ENCODE data around the gene CYB561D1. TPM values are rescaled to one million over a fixed set of nuclear protein-coding genes. Genes with fewer than 3 reads are reported as not detected.

Gene CYB561D1, protein sequence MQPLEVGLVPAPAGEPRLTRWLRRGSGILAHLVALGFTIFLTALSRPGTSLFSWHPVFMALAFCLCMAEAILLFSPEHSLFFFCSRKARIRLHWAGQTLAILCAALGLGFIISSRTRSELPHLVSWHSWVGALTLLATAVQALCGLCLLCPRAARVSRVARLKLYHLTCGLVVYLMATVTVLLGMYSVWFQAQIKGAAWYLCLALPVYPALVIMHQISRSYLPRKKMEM
- 6.5 and 7.8 TPM in 2 replicates for total RNA-seq

DNA sequence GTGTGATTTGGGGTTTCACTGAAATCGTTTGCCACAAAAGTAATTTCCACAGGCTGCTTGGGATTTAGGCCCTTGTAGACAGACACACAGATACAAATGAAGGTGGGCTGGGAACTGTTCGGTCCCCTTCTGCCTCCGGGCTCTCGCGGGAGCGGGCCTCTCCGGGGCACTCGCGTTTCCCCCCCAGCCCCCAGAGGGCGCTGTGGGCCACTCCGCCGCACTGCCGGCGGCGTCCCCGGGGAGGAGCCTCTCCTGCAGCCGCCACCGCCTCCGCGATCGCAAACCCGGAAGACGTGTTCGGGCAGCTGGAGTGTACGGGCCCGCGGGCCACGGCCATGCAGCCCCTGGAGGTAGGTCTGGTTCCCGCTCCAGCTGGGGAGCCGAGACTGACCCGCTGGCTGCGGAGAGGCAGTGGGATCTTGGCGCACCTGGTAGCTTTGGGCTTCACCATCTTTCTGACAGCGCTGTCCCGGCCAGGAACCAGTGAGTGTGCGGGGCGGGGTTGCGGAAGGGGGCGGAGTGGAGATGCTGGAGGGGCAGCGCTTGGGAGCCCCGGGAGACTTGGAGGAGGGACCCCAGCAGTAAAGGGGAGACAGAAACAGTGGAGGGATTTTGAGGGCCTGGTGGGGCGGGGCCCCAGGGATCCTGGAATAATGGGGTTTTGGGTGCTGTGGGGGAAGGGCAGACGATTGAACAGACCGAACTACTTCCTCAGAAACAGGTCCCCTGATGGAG lies at the start of gene CYB561D1:
TSS of gene CYB561D1 (plus strand) at position 290 of the 735 bp plus-strand sequence. CDS start at position 336, 46 bp downstream.

DNA sequence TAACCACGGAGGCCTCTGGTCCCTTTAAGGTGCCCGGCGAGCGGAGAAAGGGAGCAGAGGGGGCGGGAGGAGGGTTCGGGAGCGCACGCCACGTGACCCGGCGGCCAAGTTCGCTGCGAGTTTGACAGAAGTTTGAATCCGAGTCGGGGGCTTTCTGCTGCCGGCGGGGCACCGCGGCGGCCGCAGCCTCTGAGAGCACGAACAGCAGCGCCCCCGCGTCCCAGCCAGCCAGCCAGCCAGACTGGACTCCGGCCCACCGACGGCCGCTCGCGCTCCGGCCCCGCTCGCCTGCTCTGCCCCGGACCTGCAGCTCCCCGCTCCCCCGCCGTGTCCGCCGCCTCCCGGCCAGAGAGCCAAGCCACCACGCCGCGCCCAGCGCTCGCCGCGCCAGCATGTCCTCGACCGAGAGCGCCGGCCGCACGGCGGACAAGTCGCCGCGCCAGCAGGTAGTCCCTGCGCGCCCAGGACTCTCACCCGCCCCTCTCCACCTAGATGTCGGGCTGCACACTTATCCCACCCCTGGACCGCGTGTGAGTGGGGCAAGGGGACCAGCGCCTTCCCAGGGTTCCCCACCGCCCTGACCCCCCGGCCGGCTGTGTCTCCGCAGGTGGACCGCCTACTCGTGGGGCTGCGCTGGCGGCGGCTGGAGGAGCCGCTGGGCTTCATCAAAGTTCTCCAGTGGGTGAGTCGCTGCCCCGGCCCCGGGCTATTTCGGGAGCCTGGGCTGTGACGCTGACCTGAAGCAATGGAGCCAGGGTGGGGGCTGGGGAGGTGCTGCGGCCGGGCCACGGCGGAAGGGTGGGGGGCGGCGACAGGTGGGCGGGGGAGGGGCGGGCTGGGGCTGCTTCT lies 27.2 kb upstream of the CYB561D1 start, which contains the start of gene SYPL2:
TSS of gene SYPL2 (plus strand) at position 95 of the 849 bp plus-strand sequence. CDS start at position 393, 298 bp downstream.

DNA sequence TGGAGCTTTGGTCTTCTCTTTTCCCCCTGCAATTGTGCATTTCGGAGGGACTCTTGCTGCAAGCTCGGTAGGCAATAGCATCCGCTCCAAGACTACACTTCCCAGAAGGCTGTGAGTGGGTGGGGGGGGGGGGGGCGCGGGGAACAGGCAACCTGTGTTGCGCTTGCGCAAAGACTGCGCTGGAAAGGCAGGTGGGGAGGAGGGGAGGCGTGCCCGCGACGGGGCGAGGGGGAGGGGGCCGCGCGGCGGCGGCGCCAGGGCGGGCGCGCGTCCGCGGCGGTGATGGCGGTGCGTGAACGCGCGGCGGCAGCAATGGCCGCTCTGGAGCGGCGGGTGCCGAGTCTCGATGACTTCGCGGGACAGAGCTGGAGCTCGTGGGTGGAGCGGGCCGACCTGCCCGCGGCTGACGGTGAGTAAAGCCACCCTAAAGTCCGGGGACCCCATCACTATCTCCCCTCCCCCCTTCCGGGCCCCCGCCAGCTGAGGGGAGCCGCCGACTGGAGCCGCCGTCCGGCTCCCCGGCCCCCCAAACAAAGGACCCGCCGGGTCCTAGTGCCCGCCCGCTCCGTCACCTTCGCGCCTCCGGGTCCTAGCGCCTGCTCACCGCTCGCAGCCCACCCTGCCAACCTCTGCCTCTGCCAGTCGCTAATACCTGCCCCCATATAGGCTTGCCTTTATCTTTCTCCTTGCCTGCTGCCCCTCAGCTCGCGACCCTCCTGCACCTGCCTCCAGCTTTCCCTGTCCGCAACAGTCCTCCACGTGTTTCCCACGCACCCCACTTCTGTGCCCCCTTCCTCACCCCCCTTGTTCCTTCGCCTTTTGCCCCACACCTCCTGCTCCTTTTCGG lies 10.0 kb upstream of the CYB561D1 start, which contains the start of gene ATXN7L2:
TSS of gene ATXN7L2 (plus strand) at position 234 of the 847 bp plus-strand sequence. CDS start at position 283, 49 bp downstream.

GRCh38 chr1:109509176-109510134 lies 15.6 kb downstream of the CYB561D1 start, which contains the start of gene AMIGO1:
Gene AMIGO1 (minus strand): TSS chr1:109509727. CDS start chr1:109508912, 815 bp downstream.

DNA sequence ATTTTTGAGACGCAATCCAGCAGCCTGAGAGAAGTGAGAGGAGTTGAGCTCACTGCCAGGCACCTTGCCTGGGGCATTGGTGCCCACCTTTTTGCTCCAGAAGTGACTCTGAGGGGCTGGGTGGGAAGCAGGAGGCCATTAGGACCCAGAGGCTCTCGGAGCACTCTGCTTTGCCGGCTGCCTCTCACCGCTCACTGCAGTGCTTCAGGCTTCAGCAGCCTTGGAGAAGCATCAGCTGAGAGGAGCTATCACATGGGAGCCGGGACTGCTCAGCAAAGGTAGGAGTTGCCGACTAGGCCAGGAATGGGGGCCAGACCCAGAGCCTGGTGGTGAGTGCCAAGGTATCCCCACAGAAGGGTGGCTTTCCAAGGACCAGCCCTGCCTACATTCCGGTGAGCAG lies 45.8 kb downstream of the CYB561D1 start, which contains the start of gene GPR61:
TSS of gene GPR61 (plus strand) at position 197 of the 400 bp plus-strand sequence. CDS start 3,151 bp downstream, outside the sequence.

GRCh38 chr1:109548321-109549267 lies 54.7 kb downstream of the CYB561D1 start, which contains the start of gene GNAI3:
Gene GNAI3 (plus strand): TSS chr1:109548615. CDS start chr1:109548721, 106 bp downstream.

Other genes starting within 250 kb of the CYB561D1 start
- 0.72 and 1.5 TPM in 2 replicates for gene CELSR2, start 244.6 kb upstream of the CYB561D1 start, total RNA-seq
- 13.9 and 18.4 TPM in 2 replicates for gene PSRC1, start 210.9 kb upstream of the CYB561D1 start, total RNA-seq
- not detected in 2 replicates for gene MYBPHL, start 187.1 kb upstream of the CYB561D1 start, total RNA-seq
- 2.3 and 10.0 TPM in 2 replicates for gene SORT1, start 96.2 kb upstream of the CYB561D1 start, total RNA-seq
- gene PSMA5, start 67.6 kb upstream of the CYB561D1 start, total RNA-seq = 34.7 and 41.5 TPM in 2 replicates
- under 0.01 TPM in 2 replicates for gene SYPL2, start 27.5 kb upstream of the CYB561D1 start, total RNA-seq
- 3.1 and 4.7 TPM in 2 replicates for gene ATXN7L2, start 10.2 kb upstream of the CYB561D1 start, total RNA-seq
- gene AMIGO1, start 15.6 kb downstream of the CYB561D1 start, total RNA-seq = 0.36 and 1.6 TPM in 2 replicates
- not detected in 2 replicates for gene GPR61, start 45.8 kb downstream of the CYB561D1 start, total RNA-seq
- 10.0 and 10.5 TPM in 2 replicates for gene GNAI3, start 54.5 kb downstream of the CYB561D1 start, total RNA-seq
- gene GNAT2, start 125.5 kb downstream of the CYB561D1 start, total RNA-seq = 9.0 TPM in 1 of 2 replicates, not detected in the other
- 74.8 and 93.0 TPM in 2 replicates for gene AMPD2, start 125.7 kb downstream of the CYB561D1 start, total RNA-seq
- 16.4 and 21.2 TPM in 2 replicates for gene GSTM4, start 162.0 kb downstream of the CYB561D1 start, total RNA-seq
- gene GSTM2, start 174.0 kb downstream of the CYB561D1 start, total RNA-seq = 9.9 and 16.8 TPM in 2 replicates
- not detected in 2 replicates for gene GSTM1, start 193.7 kb downstream of the CYB561D1 start, total RNA-seq
- 0.49 TPM in 1 of 2 replicates, not detected in the other for gene GSTM5, start 218.2 kb downstream of the CYB561D1 start, total RNA-seq
- gene GSTM3, start 246.9 kb downstream of the CYB561D1 start, total RNA-seq = 33.5 and 34.1 TPM in 2 replicates